OCI-LY3 (cell line): ENCODE data around the gene FETUB.

Source experiments
- EZH2phosphoT487 ChIP-seq: fragments of 200-600 bp; shearing (Covaris generic); IDR thresholded peaks from 2 replicates; pipeline ENCODE4 v1.6.1; 2018; ENCODE audit warnings: antibody characterized with exemption, mixed run types, low read depth
- TF ChIP-seq, protein P1 (sequence below): fragments of 200-600, 300-600 bp; sonication (generic); IDR thresholded peaks from 2 replicates; pipeline ENCODE4 v1.5.1; 2014; ENCODE audit warnings: antibody characterized with exemption, low read length, low read depth

DNA sequence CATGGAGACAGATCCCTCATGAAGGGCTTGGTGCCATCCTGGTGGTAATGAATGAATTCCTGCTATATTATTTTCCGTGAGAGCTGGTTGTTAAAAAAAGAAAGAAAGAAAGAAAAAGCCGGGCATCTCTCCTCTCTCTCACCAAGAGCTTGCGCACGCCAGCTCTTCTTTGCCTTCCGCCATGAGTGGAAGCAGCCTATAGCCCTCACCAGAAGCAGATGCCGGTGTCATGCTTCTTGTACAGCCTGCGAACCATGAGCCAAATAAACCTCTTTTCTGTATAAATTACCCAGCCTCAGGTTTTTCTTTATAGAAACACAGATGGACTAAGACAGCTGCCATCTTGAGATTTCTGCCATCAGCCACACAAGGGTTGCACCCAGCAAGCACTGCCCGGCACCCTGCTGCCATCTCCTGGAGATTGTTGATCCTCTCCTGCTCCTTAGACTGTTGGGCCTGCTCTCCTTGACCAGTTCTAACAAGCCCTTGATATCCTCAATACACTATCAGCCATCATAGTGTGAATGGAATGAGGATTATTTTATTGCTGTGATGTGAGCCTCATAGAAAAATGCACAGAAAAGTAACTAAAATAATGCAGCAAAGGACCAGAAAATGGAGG lies 30.8 kb upstream of the FETUB start:
- TF ChIP-seq, protein P1, sequence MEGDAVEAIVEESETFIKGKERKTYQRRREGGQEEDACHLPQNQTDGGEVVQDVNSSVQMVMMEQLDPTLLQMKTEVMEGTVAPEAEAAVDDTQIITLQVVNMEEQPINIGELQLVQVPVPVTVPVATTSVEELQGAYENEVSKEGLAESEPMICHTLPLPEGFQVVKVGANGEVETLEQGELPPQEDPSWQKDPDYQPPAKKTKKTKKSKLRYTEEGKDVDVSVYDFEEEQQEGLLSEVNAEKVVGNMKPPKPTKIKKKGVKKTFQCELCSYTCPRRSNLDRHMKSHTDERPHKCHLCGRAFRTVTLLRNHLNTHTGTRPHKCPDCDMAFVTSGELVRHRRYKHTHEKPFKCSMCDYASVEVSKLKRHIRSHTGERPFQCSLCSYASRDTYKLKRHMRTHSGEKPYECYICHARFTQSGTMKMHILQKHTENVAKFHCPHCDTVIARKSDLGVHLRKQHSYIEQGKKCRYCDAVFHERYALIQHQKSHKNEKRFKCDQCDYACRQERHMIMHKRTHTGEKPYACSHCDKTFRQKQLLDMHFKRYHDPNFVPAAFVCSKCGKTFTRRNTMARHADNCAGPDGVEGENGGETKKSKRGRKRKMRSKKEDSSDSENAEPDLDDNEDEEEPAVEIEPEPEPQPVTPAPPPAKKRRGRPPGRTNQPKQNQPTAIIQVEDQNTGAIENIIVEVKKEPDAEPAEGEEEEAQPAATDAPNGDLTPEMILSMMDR, result peak; percentile 40
- no peak for TF ChIP-seq EZH2phosphoT487
